ENCODE data around the gene NPDC1.

The NPDC1 gene

DNA sequence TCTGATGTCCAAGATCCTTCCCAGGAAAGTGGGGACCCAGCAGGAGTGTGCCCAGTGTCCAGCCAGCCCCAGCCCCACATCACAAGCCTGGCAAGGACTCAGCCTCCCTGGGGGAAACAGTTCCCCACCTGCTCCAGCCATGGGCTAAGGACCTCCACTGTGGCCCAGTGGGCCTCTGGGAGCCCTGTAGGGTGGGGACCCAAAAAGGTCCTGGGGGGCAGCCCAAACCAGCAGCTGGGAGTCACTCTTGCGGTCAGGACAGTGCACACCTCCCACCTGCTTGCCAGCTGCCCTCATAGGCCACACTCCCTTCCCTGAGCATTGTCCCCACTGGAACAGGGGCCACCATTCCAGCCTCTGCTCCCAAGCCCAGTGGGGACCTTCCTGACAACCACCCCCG is 19.6 kb downstream of the NPDC1 start:
- DNase-seq (ENCODE audit: low read depth in 3 of 3) = no peak

DNA sequence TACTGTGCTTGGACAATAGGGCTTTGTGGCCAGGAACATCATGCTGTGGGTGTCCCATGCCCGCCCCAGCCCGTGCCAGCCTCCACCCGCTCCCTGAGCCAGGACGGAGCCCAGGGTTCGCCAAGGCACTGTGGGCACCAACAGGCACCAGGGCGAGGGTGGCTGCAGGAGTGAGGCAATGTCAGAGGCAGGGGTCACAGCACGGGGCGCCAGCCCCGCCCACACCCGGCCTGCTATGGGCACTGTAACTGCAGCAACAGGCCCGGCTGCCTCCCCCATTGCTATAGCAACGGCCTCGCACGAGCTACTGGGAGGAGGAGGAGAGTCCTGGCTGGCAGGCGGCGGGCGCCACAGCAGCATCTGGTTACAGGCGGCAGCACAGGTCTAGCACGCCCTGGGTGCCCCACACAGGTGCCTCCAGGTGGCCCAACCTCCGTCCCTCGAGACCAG is 20.4 kb downstream of the NPDC1 start:
- no peak for DNase-seq (ENCODE audit: low read depth in 3 of 3)

DNA sequence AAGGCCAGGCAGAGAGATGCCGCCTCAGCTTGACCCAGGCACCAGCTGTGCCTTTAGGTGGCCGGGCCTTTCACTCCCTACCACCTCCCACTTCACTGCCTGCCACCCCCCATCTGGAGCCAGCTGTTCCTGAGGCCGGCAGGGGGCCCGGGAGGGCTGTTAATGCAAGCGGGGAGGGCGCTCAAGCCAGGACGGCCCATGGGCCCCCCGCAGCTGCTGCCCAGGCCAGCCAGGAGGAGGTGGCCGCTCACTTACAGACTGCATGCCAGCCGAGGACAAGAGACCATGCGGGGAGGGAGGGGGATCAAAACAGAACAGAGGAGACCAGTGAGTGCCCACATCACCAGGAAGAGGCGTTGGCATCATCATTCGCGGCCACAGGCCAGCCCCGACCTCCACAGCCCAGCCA is 22.4 kb downstream of the NPDC1 start:
- DNase-seq (ENCODE audit: low read depth in 3 of 3) = no peak

DNA sequence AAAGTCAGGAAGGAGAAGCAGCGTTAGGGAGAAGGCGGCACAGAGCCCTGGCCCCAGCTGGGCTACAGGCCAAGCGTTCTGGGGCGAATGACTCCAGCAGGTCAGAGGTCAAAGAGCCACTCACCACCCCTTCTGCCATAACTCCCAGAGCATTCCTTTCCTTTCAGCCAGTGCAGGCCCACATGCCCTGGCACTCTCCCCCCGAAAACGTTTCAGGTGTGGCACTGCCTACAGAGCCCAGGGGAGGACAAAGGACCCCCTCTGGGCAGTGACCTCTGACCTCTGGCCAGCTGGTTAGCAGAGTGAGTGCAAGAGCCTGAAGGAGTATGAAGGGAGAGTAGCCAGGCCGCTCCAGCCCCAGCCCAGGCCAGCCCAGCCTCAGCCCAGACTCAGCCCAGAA is 22.8 kb downstream of the NPDC1 start:
- no peak for DNase-seq (ENCODE audit: low read depth in 3 of 3)

- no peak for DNase-seq (ENCODE audit: low read depth in 3 of 3)
Observed at GRCh38 chr9:137022662-137023008, 23.3 kb downstream of the NPDC1 start.

DNA sequence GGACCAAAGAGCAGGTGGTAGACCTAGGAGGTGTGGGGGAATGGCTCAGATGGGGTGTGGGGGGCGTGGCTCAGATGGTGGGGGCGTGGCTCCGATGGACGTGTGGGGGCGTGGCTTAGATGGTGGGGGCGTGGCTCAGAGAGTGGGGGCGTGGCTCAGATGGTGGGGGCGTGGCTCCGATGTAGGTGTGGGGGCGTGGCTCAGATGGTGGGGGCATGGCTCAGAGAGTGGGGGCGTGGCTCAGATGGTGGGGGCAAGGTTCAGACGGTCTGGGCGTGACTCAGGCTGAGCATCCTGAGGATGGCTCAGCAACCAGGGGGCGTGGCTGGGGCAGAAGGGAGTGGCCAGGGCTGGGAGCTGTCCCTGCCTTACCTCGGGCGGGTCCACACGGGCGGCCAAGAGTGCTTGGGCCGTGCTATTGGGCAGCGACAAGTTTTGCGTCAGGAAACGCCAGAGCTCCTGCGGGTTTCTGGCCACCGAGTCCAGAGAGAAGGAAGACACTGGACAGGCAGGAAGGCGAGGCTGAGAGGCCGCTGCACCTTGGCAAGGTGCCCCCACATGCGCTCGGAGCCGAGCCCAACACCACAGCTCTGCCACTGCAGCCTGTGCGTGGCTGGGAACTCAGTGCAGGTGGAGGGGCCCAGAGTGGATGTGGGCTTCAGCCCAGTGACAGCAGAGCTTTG is 23.9 kb downstream of the NPDC1 start:
- DNase-seq (ENCODE audit: low read depth in 3 of 3) = peak in 2 of 3 experiments; percentile 56 to 83

DNA sequence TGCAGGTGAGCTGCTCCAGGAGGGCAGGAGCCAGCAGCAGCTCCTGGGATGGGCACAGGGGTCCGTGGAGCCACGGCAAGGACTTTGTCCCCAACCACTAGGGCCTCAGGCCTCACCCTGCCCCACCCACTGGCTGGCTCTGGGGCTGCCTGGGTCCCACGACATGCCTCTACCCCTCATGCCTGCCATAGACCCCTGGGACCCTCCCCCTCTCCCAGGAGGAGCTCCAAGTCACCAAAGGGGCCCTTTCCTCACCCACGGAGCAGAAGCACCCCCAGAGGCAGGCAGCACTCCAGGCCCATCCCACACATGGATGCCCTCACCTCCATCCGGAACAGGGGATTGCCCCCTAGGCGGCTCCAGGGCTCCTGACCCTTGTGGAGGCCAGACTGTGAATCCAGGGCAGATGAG is 24.4 kb downstream of the NPDC1 start:
- no peak for DNase-seq (ENCODE audit: low read depth in 3 of 3)

- no peak for DNase-seq (ENCODE audit: low read depth in 3 of 3)
Observed at GRCh38 chr9:137020771-137021567, 25.0 kb downstream of the NPDC1 start.

DNA sequence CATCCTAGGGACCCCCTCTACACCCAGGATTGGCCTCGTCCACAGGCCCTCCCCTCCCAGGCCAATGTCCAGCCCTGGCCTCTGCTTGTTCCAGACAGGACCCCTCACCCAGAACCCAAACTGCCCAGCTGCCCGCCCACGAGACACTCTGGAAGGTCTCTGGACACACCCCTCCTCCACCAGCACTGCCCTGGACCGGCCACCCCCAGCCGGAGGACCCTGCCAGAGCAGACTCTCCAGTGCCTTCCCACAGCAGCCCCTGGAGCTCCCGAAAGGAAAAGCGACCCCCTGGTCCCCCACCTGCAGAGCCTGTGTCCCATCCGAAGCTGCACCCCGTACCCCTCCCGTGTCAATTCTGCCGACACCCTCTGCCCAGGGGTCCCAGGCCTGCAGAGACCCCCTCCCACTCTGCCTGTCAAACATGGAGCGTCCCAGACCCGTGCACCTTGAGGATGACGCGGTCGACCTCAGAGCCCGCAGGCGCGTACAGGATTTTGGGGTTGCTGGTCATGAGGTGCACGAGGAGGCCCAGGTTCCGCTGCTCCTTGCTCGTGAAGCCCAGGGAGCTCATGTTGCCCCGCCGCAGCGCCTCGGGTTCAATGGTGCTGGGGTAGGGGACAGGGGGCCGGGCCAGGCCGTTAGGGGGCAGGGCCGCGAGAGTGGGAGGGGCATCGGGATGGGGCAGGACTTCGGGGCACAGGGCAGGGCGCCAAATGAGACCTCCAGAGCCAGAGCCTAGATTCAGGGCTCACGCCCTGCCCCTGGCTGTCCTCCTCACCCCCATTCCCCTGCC is 25.9 kb downstream of the NPDC1 start:
- DNase-seq (ENCODE audit: low read depth in 3 of 3) = no peak

- no peak for DNase-seq (ENCODE audit: low read depth in 3 of 3)
Observed at GRCh38 chr9:137018761-137019559, 27.0 kb downstream of the NPDC1 start.

- DNase-seq (ENCODE audit: low read depth in 3 of 3) = no peak
Observed at GRCh38 chr9:137017791-137018497, 28.0 kb downstream of the NPDC1 start.

GRCh38 chr9:137017071-137017470 is 28.9 kb downstream of the NPDC1 start:
- DNase-seq (ENCODE audit: low read depth in 3 of 3) = no peak

DNA sequence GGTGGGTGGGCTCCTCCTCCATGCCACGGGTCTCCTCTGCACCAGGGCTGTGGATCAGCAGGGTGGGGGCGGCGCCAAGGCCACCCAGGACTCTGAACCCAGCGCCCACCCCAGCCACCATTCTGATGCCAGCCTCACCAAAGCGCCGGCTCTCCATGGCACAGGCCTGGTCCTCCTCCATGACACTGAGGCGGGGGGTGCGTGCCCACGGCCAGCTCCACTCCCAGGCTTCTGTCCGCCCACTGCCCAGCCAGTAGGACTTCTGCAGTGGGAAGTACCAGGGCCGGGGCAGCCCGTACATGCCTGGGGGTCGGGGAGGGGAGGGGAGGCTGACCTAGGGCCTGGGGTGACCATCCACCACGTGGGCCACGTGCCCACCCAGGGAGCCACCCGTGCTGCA is 29.5 kb downstream of the NPDC1 start:
- DNase-seq (ENCODE audit: low read depth in 3 of 3) = no peak

DNA sequence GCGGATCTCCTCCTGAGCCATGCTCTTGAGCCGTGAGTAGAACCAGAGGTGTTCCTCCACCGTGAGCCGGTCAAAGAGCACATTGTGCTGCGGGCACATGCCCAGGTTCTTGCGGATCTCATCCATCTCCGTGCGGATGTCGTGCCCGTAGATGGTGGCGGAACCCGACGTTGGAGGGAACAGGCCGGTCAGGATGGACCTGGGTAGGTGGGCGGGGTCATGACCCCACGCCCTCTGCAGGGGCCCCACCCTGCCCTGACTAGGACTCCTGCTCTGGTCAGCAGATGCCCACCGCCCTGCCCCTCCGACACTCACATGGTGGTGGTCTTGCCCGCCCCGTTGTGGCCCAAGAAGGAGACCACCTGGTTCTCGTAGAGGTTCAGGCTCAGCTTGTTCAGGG is 30.0 kb downstream of the NPDC1 start:
- DNase-seq (ENCODE audit: low read depth in 3 of 3) = no peak

- DNase-seq (ENCODE audit: low read depth in 3 of 3) = no peak
Observed at GRCh38 chr9:137015540-137015930, 30.4 kb downstream of the NPDC1 start.

DNA sequence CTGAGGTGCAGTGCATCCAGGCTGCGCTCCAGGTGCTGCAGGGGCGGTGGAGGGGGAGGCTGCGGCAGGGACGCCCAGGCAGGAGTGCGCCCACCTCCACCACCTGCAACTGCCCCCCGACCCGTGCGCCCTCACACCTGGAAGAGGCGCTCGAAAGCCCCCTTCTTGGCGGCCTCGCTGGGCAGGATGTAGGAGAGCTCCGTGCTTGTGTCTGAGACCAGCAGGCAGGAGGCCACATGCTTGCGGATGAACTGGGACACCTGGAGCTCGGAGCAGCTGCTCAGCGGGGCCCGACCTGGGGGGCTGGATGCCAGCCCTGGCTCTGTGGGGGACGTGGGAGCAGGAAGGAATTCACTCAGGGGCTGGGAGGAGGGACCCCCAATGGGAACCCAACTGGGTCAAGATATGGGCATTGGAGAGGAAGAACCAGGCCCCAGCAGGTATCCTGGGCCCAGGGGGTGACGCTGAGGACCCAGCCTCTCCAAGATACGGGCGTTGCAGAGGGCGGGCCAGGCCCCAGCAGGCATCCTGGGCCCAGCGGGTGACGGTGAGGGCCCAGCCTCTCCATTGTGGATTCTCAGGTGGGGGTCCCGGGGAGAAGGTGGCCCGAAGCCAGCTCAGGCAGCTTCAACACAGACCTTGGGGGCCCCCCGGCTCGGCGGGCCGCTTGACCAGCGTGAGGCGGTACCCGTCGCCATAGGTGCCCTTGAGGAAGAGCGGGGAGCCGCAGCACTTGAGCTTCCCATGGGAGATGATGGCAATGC is 31.0 kb downstream of the NPDC1 start:
- DNase-seq (ENCODE audit: low read depth in 3 of 3) = no peak

DNA sequence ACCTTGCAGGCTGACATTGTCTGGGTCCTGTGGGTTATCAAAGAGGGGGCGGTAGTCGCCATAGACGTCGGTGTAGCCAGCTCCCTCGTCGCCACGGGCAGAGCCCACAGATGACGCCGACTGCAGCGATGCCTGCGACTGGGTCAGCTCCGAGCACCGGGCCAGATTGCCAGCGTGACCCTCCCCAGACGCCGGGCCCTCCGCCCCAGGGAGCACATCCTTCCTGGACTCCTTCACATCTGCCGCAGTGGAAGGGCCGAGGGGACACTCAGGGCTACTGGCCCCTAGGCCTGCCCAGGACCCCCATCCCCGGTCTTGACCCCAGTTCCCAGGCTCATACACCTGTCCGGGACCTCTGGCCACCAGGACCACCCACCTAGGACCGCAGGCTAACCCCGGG is 31.8 kb downstream of the NPDC1 start:
- no peak for DNase-seq (ENCODE audit: low read depth in 3 of 3)

DNA sequence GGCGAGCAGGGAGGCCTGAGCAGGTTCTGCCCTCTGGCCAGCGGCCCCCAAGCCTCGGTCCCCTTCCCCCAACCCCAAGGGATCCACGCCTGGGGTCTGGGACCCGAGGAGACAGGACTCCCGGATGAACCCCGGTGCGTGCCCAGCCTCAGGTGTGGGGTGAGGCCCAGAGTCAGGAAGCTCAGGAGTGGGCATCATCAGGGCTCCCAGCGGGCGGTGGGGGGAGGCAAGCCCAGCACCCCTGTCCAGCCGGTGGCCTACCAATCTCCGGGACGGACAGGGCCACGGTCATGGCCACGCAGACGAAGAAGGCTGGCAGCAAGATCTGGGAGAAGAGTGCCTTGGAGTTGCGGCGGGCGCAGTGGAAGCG is 32.4 kb downstream of the NPDC1 start:
- no peak for DNase-seq (ENCODE audit: low read depth in 3 of 3)

DNA sequence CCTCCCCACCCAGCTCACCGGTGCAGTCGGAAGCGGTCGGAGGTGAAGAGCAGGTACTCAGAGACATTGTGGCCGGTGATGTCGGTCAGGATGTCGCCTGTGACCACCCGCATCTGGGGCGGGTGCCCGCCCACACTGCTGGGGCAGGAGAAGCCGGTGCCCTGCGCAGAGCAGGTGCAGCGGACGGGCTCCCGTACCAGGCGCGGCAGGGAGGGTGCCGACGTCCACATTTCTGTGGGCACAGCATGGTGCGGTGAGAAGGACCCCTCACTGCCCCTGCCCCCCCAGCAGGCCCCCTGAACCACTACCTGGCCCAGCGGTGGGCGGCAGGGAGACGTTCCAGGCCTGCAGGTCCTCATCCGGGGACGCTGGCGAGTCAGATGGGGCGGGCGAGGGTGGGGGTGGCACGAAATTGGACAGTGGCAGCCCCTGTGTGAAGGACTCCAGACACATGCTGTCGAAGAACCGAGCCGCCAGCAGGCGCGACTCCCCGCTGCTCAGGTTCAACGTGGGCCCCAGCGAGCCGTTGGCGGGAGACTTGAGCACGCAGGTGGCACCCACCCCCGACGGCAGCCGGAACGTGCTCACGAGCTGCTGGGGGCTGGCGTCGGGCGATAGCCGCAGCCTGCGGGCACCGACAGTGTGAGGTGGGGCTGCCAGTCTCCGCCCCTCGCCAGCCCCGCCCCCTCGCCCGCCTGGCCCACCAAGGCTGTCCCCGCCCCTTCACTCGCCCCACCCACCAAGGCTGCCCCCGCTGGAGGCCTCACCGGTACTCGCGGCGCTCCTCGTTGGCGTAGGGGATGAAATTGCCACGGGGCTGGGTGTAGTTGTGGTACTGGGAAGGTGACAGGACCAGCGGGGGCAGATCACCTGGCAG is 33.0 kb downstream of the NPDC1 start:
- DNase-seq (ENCODE audit: low read depth in 3 of 3) = no peak

Measured in stimulated activated CD4-positive, alpha-beta T cell treated with anti-CD3 and anti-CD28 coated beads, TNF-alpha, amount 100 ng/mL, for 24 hours (primary cell).